Adrenal gland (tissue), 12 donors: ENCODE measurements around the gene SCAMP2. TPM values are rescaled to one million over a fixed set of nuclear protein-coding genes. Genes with fewer than 3 reads are reported as not detected.

Experiments
- DNase-seq, 7 donors: peaks; one replicate each; pipeline ENCODE4 v3.0.0-alpha.2; 2019 to 2020
- H3K27ac ChIP-seq, 5 donors: fragments of 200-600 bp; sonication (generic) in 4 of 5; 1 replicate in 3 of 5; 2 replicates in 2 of 5; pipeline versions ENCODE4 v1.5.1 to v1.8.0; 2016 to 2020; ENCODE audit warnings: mild to moderate bottlenecking in 1 of 5
- H3K27me3 ChIP-seq: fragments of 200-600 bp; 2 replicates; pipeline ENCODE4 v1.8.0; 2021
- H3K36me3 ChIP-seq, 2 donors: fragments of 200-600 bp; replicated peaks in 1 of 2; 1 replicate in 1 of 2; 2 replicates in 1 of 2; pipeline versions ENCODE4 v1.5.1 to v1.8.0; 2018 to 2022
- H3K4me1 ChIP-seq, 2 donors: fragments of 200-600 bp; replicated peaks in 1 of 2; 1 replicate in 1 of 2; 2 replicates in 1 of 2; pipeline versions ENCODE4 v1.5.1 to v1.8.0; 2018 to 2021
- H3K4me3 ChIP-seq, 4 donors: fragments of 200-600 bp; sonication (generic) in 3 of 4; one replicate each; pipeline ENCODE4 v1.5.1; 2016 to 2018
- H3K9me3 ChIP-seq, 3 donors: fragments of 200-600 bp; sonication (generic) in 1 of 3; replicated peaks in 1 of 3; 1 replicate in 2 of 3; 2 replicates in 1 of 3; pipeline versions ENCODE4 v1.5.1 to v1.8.0; 2016 to 2021
- POLR2A ChIP-seq, 2 donors: fragments of 450-650 bp; IDR thresholded peaks; one replicate each; pipeline ENCODE4 v1.6.1; 2017; ENCODE audit warnings: antibody characterized with exemption in 2 of 2, mild to moderate bottlenecking in 2 of 2, moderate library complexity in 1 of 2
- WGBS, 4 donors: extraction: QIAGEN DNeasy Blood & Tissue Kit in 2 of 4; methylation state at CpG; one replicate each; pipeline versions ENCODE4 v1.1.5 to v1.1.7; 2013 to 2017; 5-methylcytosine and 5-hydroxymethylcytosine counted together
- intact Hi-C, 2 donors: fragments of 100-400 bp; cut with DNase I; formaldehyde crosslinking; loops; one replicate each; pipeline versions ENCODE4 v1.14.1 to v1.15.0; 2022 to 2023
- microRNA-seq, 3 donors: library from miRNA; unstranded; fragments of <30 nt; microRNA quantifications; one replicate each; pipeline ENCODE4, GENCODE V29; 2017 to 2020
- polyA plus RNA-seq, 3 donors: library from polyadenylated mRNA; stranded (reverse); fragments of 200-250 nt in 2 of 3; fragments of 350-450 nt in 1 of 3; fragmentation: Illumina TruSeq in 1 of 3; extraction: RNeasy Lipid Tissue Mini Kit (QIAGEN cat#74804) in 1 of 3; gene quantifications; one replicate each; pipeline ENCODE4 v1.2.3, GENCODE V29; 2013 to 2014
- small RNA-seq, 2 donors: library from RNA; depleted of rRNA; stranded (forward); fragments of <200 nt; gene quantifications; one replicate each; pipeline ENCODE3, GENCODE V24; 2016
- total RNA-seq, 9 donors: library from RNA; depleted of rRNA in 4 of 9; stranded (reverse); fragments of >200 nt in 4 of 9; fragments of 120-200 nt in 1 of 9; fragmentation: NEBNext Ultra II Directional in 1 of 9; extraction: Animal tissue kit (Norgen Biotek cat#: 25700) in 1 of 9; gene quantifications; one replicate each; pipeline versions ENCODE4 v1.1.0 to v1.2.4, GENCODE V29; 2013 to 2023
- TF ChIP-seq, protein P1 (sequence below), 6 experiments: fragments of 450-650 bp in 4 of 6; fragments of 200-600 bp in 2 of 6; sonication (generic) in 1 of 6; IDR thresholded peaks; 1 replicate in 5 of 6; 2 replicates in 1 of 6; pipeline versions ENCODE4 v1.5.1 to v1.8.0; 2016 to 2021; ENCODE audit warnings: antibody characterized with exemption in 6 of 6, mild to moderate bottlenecking in 2 of 6, moderate library complexity in 1 of 6
- donor health status: healthy with polysubstance abuse.
- donor health status: Bipolar disorder and iron deficiency.
- donor health status: DM: yes; HTN: yes; CAD: no.
- donor health status: DM: no; HTN: no; CAD: no.
- donor health status: DM: no; HTN: no; CAD: no.
- donor health status: DM: yes; HTN: yes; CAD: no.

Gene SCAMP2
- total and polyA plus RNA-seq, 12 donors, result 29.5 to 185 (median 98.7) TPM

DNA sequence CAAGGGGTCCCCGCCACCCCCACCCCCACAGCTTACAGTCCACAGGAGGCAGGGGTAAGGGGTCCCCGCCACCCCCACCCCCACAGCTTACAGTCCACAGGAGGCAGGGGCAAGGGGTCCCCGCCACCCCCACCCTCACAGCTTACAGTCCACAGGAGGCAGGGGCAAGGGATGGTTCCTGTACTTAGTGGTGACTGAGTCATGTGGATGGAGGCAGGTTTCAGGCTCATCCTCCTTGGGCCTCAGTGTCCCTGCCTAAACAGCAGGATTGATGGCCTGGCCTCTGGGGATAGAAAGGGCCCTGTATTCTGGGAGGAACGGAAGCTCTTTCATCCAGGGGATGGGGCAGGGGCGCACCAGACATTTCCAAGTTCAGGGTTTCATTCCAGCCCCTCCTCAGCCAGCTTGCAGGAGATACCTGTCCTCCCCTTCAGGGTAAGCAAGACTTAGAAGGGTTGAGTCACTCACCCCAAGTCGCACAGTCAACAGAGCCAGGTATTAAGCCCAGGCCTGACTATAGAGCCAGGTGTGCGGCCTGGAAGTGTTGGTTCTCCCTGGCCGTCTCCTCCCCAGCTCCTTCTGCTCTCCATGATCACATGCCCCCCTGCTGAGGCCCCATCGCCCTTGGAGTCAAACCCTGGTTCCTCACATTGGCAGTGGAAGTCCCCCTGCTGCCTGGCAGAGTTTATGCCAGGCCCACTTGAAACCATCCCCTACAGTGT, 78.8 kb downstream of the SCAMP2 start:
- Histone ChIP-seq H3K27ac (no peak overlapping the region), H3K27me3 (no peaks in the 10 kb centered on the region), H3K4me1 (peaks cover 19 to 43% of the 10 kb centered on the region in 2 donors), H3K9me3 (no peaks in the 10 kb centered on the region), H3K4me3 (no peak overlapping the region), H3K36me3 (peaks cover 0 to 4% of the 10 kb centered on the region in 2 donors)
- no peak for DNase-seq
- intact Hi-C loops, result no loop called here
- TF ChIP-seq POLR2A (IDR thresholded peaks at IDR 0.05), result no peak
- TF ChIP-seq, protein P1, sequence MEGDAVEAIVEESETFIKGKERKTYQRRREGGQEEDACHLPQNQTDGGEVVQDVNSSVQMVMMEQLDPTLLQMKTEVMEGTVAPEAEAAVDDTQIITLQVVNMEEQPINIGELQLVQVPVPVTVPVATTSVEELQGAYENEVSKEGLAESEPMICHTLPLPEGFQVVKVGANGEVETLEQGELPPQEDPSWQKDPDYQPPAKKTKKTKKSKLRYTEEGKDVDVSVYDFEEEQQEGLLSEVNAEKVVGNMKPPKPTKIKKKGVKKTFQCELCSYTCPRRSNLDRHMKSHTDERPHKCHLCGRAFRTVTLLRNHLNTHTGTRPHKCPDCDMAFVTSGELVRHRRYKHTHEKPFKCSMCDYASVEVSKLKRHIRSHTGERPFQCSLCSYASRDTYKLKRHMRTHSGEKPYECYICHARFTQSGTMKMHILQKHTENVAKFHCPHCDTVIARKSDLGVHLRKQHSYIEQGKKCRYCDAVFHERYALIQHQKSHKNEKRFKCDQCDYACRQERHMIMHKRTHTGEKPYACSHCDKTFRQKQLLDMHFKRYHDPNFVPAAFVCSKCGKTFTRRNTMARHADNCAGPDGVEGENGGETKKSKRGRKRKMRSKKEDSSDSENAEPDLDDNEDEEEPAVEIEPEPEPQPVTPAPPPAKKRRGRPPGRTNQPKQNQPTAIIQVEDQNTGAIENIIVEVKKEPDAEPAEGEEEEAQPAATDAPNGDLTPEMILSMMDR (IDR thresholded peaks at IDR 0.05), result no peak
- WGBS, 4 donors, result 76 to 92% (median 90%) methylated on average over 2 to 7 of the region's 9 CpGs

Small RNA genes within 50 kb of the gene (microRNA-seq; reads per million reads assigned to microRNA genes)
- gene MIR6882, result 0.38 to 2.6 (median 1.8) reads per million in 3 donors

Small RNA genes within 50 kb of the gene (small RNA-seq; reads per million reads assigned to genes)
- gene CPLX3, result 0 reads per million in 2 donors
- 0.36 to 0.42 reads per million in 2 donors for gene MIR6882

Other genes starting within 250 kb of the SCAMP2 start
- 10 to 100 TPM in 5 of 9 donors, 1 to 10 TPM in 4; 3.9 to 25.3 (median 11.3) TPM for gene EDC3, start 177.3 kb downstream of the SCAMP2 start, total RNA-seq
- gene EDC3, start 177.3 kb downstream of the SCAMP2 start, polyA plus RNA-seq, result 10 to 100 TPM; 13.6 to 18.9 (median 18.6) TPM
- under 1 TPM in 2 of 9 donors, not detected in 7; 0.11 to 0.96 TPM for gene CYP1A1, start 147.8 kb downstream of the SCAMP2 start, total RNA-seq
- gene CYP1A1, start 147.8 kb downstream of the SCAMP2 start, polyA plus RNA-seq, result 1 to 10 TPM in 1 of 3 donors, not detected in 2; 2.2 TPM
- not detected for gene CYP1A2, start 124.5 kb downstream of the SCAMP2 start, total RNA-seq
- not detected for gene CYP1A2, start 124.5 kb downstream of the SCAMP2 start, polyA plus RNA-seq
- 10 to 100 TPM; 10.9 to 59.4 (median 28.9) TPM for gene CSK, start 91.3 kb downstream of the SCAMP2 start, total RNA-seq
- gene CSK, start 91.3 kb downstream of the SCAMP2 start, polyA plus RNA-seq, result 10 to 100 TPM; 20.5 to 46.4 (median 25.8) TPM
- 10 to 100 TPM in 1 of 9 donors, 1 to 10 TPM in 6, under 1 TPM in 1, not detected in 1; 0.28 to 11.2 (median 3.9) TPM for gene LMAN1L, start 60.5 kb downstream of the SCAMP2 start, total RNA-seq
- gene LMAN1L, start 60.5 kb downstream of the SCAMP2 start, polyA plus RNA-seq, result 10 to 100 TPM in 1 of 3 donors, 1 to 10 TPM in 1, under 1 TPM in 1; 0.88 to 12.5 (median 7.3) TPM
- gene CPLX3, start 46.7 kb downstream of the SCAMP2 start, total RNA-seq, result 1 to 10 TPM in 2 of 9 donors, under 1 TPM in 5, not detected in 2; 0.11 to 3.6 (median 0.69) TPM
- 10 to 100 TPM in 2 of 3 donors, 1 to 10 TPM in 1; 1.1 to 24.1 (median 24.0) TPM for gene CPLX3, start 46.7 kb downstream of the SCAMP2 start, polyA plus RNA-seq
- gene ULK3, start 30.2 kb downstream of the SCAMP2 start, total RNA-seq, result 10 to 100 TPM; 30.1 to 83.6 (median 48.9) TPM
- gene ULK3, start 30.2 kb downstream of the SCAMP2 start, polyA plus RNA-seq, result 100 to 1,000 TPM in 2 of 3 donors, 10 to 100 TPM in 1; 21.7 to 126 (median 124) TPM
- 100 to 1,000 TPM in 6 of 9 donors, 10 to 100 TPM in 3; 68.7 to 218 (median 105) TPM for gene MPI, start 16.7 kb upstream of the SCAMP2 start, total RNA-seq
- gene MPI, start 16.7 kb upstream of the SCAMP2 start, polyA plus RNA-seq, result 100 to 1,000 TPM in 1 of 3 donors, 10 to 100 TPM in 2; 26.2 to 123 (median 37.9) TPM
- gene FAM219B, start 33.5 kb upstream of the SCAMP2 start, total RNA-seq, result 100 to 1,000 TPM in 2 of 9 donors, 10 to 100 TPM in 7; 44.0 to 112 (median 82.3) TPM
- gene FAM219B, start 33.5 kb upstream of the SCAMP2 start, polyA plus RNA-seq, result 10 to 100 TPM; 45.0 to 54.5 (median 51.4) TPM
- 100 to 1,000 TPM in 8 of 9 donors, 10 to 100 TPM in 1; 60.9 to 330 (median 150) TPM for gene COX5A, start 64.7 kb upstream of the SCAMP2 start, total RNA-seq
- gene COX5A, start 64.7 kb upstream of the SCAMP2 start, polyA plus RNA-seq, result 100 to 1,000 TPM in 2 of 3 donors, 10 to 100 TPM in 1; 85.5 to 244 (median 190) TPM
- gene RPP25, start 83.4 kb upstream of the SCAMP2 start, total RNA-seq, result 10 to 100 TPM; 17.4 to 46.2 (median 26.4) TPM
- 10 to 100 TPM; 12.1 to 18.4 (median 15.5) TPM for gene RPP25, start 83.4 kb upstream of the SCAMP2 start, polyA plus RNA-seq
- gene SCAMP5, start 122.2 kb upstream of the SCAMP2 start, total RNA-seq, result 10 to 100 TPM; 12.8 to 47.2 (median 28.7) TPM
- gene SCAMP5, start 122.2 kb upstream of the SCAMP2 start, polyA plus RNA-seq, result 10 to 100 TPM; 10.2 to 22.0 (median 19.7) TPM
- 10 to 100 TPM; 19.0 to 36.4 (median 24.6) TPM for gene PPCDC, start 150.2 kb upstream of the SCAMP2 start, total RNA-seq
- 10 to 100 TPM; 17.4 to 35.2 (median 31.8) TPM for gene PPCDC, start 150.2 kb upstream of the SCAMP2 start, polyA plus RNA-seq